GM19372 (cell line): ENCODE results near the gene MYO3A.
"Not testable (repeated sequence)": the region's sequence is repeated elsewhere in the genome, so short reads cannot be mapped to it uniquely, and the experiment has no call there.

Source experiments
- ATAC-seq: cut with Tn5 transposase; IDR thresholded peaks from one replicate; pipeline ENCODE4 v1.9.1; 2021; ENCODE audit warnings: mild to moderate bottlenecking, low read depth, moderate library complexity; ENCODE audit not compliant: unreplicated experiment

Gene MYO3A

DNA sequence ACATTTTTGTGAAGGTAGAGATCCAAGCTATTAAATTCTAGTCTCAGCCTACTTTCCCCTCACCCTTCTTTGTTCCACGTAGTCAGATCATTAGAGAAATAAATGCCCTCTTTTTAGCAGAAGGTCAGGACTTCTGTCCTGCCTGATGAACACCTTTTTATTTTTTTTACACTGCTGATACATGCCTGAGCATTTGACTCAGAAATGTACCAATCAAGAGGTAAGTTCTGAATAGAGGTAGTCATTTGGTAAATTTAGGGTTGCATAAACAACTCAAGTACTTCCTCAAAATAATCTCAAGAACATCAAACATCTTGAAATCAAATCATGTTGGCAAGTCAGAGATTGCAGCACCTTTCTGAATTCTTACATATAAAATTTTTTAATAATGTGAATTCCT lies 133.7 kb downstream of the MYO3A start:
- ATAC-seq, result no peak

DNA sequence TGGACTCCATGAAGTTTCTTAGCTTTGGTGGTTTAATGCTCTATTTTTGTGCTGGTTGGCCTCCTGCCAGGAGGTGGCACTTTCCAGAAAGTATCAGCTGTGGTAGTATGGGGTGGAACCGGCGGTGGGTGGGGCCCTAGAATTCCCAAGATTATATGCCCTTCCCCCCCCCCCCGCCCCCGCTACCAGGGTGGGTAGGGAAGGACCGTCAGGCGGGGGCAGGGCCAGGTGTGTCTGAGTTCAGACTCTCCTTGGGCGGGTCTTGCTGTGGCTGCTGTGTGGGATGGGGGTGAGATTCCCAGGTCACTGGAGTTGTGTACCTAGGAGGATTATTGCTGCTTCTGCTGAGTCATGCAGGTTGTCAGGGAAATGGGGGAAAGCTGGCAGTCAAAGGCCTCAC lies 146.9 kb downstream of the MYO3A start:
- not testable (repeated sequence) for ATAC-seq

DNA sequence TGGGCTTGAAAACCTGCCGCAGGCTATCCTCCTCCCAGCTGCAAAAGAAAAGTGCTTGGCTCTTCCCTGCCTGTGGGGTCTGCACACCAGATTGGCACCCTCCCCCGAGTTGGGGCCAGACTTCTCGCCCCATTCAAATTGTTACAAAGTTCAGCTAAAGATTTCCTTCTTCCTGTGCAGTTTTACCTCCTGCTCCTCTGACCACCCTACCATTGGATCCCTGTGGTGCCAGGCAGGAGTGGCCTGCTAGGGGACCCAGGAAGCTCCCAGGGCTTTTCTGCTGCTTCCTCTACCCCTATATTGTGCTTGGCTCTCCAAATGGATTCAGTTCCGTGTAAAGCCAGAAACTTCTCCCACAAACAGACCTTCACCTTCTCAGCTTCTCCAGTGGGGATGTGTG lies 147.4 kb downstream of the MYO3A start:
- ATAC-seq, result no peak

DNA sequence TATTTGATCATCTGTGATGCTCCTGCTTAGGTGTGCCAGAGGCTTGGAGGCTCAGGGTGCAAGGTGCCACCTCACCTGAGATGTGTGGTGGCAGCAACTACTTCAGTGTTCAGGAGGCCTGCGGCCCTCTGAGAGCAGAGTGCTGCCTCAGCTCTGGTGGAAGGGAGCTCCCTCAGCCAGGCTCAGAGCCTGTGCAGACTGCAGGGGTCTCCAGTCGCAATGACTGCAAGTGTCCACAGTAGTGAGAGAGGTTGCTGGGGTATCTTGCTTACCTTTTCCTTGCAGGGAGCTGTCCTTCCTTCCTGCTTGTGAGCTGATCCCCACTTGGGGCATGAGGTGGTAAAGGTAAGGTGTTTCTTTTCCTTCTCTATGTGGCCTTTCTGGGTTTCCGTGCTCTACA lies 151.5 kb downstream of the MYO3A start:
- no peak for ATAC-seq

DNA sequence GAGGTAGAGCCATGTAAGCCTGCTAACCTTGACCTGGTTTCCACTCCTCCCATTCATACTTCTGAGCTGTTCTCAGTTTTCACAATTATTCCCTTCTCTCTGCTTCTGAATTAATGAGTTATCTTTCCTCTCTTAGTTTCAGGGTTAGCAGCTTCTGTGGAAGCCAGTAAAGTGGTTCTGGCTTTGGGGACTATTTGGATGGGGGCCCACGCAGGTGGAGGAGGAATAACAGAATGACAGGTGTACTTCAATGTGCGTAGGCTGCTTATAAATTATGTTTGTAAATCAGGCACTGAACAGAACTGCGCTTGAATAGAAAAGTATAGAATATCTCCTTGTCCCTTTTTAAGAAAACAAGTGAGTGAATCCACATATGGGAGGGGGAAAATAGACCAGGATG lies 153.6 kb downstream of the MYO3A start:
- ATAC-seq, result no peak

DNA sequence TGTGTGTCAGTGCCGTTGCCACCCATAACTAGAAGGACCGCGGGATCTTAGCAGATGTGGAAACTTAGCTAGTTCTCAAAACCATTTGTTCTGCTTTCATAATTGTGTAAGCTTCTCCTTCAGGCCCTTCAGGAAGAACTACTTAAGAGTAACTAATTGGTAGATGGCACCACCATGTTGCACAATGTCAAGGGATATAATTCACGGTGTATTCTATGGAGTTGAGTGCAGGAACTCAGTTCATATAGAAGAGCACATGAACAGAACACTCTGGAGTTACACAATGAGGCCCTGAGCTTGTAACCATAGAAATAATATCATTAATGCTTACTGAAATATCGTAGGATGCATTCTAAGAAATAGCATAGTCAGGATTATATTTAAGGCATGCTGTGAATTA lies 156.0 kb downstream of the MYO3A start:
- ATAC-seq, result no peak

GRCh38 chr10:26090762-26091161 lies 156.7 kb downstream of the MYO3A start:
- ATAC-seq, result no peak

DNA sequence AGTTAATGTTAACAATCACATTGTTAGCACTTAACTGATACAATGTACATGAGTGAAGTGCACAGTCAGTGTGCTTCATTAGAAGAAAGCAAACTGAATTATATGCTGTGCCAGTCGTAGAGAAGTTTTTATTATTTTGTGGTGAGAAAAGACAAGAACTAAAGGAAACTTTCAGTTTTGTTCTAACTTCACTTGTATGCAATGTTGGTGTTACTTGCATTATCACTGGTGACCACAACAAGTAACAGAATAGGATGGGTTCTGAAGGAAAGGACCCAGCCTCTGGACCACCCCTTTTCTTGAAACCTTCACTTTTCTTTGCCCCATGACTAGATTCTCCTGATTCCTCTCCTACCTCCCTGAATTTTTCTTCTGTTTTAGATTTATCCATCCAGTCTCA lies 159.2 kb downstream of the MYO3A start:
- ATAC-seq, result no peak

- no peak for ATAC-seq
These were observed 161.8 kb downstream of the MYO3A start for GRCh38 chr10:26095781-26096180.

- ATAC-seq, result not testable (repeated sequence)
These were observed 163.5 kb downstream of the MYO3A start for GRCh38 chr10:26097549-26097948.

DNA sequence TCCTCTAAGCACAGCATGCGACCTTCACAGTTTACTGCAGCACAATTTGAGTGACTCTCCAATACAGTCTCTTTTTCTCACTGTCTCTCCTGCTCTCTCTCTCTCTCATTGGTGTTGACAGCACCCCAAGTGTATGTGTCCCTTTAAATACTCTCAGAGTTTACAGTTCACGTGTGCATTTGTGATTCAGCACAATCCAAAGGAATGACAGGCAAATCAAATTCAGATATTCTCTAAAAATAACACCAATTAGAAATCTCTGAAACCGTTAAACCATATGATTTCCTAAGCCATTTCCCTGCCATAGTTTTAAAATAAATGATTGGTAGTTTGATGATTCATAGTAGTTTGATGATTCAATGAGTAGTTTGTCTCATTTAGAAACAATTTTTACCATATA lies 178.5 kb downstream of the MYO3A start:
- ATAC-seq, result no peak

- ATAC-seq, result no peak
These were observed 204.6 kb downstream of the MYO3A start for GRCh38 chr10:26138613-26139012.

DNA sequence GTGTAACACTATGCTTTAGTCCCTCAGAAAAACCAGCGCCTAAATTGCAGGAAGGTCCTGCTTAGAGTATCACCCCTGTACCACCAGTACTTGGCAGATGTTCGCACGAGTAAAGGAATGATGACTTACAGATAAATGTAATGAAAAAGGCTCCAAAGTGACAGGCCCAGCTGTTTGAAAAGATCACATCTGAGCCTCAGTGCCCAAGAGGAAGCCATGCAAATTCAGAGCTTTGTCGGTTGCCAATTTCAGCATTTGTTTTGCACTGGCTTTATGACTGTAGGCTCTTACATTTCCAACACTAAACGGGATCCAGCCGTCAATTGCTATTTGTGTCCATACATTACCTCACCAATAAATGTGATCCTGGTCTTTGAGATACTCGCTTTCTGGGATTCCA lies 222.0 kb downstream of the MYO3A start:
- no peak for ATAC-seq

DNA sequence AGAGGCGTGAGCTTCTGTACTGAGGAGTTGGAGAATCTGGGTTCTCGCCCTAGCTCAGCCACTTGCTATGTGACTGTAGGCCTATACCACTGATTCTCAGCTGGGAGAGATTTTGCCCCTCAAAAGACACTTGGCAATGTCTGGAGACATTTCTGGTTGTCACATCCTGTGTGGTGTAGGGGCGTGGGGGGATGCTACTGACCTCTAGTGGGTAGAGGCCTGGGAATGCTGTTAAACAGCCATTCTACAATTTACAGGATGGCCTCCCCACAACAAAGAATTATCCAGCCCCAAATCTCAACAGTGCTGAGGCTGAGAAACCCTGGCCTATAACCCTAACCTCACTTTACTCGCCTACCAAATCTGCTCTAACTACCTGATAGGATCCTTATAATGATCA lies 223.7 kb downstream of the MYO3A start:
- ATAC-seq, result no peak

DNA sequence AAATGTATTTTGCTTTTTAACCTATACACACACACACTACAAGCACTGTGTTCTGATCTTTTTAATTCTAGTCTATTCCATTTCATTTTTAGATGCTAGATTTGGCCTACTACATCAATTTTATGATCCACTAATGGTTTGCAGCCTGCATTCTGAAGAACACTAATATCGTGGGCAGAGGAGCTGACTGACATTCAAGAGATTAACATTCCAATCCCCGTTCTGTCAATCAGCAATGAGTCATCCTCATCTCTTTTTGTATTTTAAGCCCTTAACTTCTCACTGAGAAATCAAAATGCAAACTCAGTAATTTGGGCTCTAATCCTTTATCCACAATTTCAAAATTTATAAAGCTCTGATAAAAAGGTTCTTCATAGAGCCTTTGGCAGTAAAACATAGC lies 235.4 kb downstream of the MYO3A start:
- no peak for ATAC-seq

GRCh38 chr10:26172131-26172530 lies 238.1 kb downstream of the MYO3A start:
- no peak for ATAC-seq

GRCh38 chr10:26173837-26174236 lies 239.8 kb downstream of the MYO3A start:
- ATAC-seq, result no peak

- no peak for ATAC-seq
These were observed 243.3 kb downstream of the MYO3A start for GRCh38 chr10:26177341-26177740.

DNA sequence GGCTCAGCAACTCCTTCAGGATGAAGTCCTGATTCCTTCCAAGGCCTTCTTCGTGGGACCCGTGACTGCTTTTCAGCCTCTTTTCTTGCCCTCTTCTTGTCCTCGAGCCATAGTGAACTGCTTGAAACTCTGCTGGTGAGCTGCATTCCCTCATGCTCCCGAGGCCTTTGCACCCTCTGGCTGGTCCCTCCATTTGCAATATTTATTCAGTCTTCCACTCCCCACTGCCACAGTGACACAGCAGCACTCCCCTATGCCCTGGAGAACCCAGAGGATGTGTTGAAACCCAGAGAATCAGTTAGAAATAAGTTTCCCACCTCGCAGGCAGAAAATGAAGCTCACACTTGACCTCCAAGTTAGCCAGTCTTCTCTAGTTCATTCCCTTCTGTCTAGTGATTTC lies 260.2 kb downstream of the MYO3A start:
- ATAC-seq, result no peak

DNA sequence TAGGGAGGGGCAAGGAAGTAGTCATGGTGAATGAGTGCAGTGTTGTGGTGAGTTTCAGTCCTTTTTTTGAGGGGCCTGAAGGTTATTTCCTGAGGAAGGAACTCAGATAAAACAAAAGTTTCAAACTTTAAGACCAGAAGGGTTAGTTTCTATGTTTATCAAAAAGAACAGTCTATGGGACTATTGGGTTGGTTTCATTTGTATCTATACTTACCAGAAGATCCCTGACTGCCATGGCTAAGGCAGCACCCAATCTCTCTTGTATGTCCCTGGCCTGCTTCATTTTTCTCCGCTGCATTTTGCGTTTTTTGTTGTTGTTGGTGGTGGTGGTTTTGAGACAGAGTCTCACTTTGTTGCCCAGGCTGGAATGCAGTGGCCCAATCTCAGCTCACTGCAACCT lies 263.2 kb downstream of the MYO3A start:
- ATAC-seq, result no peak

DNA sequence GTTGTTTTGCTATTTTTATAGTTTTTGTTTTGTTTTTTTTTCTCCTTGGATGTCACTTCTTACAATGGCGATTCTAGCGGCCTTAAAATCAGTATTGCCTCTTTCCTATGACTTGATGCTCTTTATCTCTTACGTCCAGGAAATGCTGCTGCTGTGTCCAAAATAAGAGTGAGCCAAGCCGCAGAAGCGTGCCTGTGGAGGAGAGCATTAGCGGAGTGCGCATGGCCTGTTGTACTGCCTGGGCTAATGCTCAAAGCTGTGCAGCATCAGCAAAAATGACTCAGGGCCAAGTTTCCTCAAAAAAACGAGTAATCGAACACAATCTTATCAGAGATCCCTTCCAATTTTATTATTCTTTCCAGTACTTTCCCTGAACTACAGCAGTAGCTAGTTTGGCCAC lies 264.1 kb downstream of the MYO3A start:
- ATAC-seq, result no peak

- no peak for ATAC-seq
These were observed 265.8 kb downstream of the MYO3A start for GRCh38 chr10:26199841-26200240.

DNA sequence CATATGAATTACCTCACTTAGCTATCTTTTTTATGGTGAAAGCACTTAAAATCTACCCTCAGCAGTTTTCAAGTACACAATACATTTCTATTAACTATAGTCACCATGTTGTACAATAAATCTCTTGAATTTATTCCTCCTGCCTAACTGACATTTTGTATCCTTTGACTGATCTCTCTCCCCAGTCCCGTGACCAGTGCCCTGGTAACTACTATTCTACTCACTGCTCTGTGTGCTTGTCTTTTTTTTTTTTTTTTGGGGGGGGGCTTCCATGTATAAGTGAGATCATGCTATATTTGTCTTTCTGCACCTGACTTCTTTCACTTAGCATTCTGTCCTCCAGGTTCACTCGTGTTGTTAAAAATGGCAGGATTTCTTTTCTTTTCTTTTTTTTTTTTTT lies 271.2 kb downstream of the MYO3A start:
- no peak for ATAC-seq
